GM12891 (cell line): ENCODE results near the gene DLX3.

ENCODE experiments used
- DNase-seq: peaks from one replicate; pipeline ENCODE4 v3.0.0; 2011; ENCODE audit warnings: low spot score; ENCODE audit not compliant: insufficient read length
- FAIRE-seq: peaks from 2 replicates; lab custom pipeline; 2011; peaks lifted over from hg19 to GRCh38; lab: Jason Lieb, UNC
- PAX5 ChIP-seq: IDR thresholded peaks from 2 replicates; pipeline ENCODE4 v1.6.1; 2011; ENCODE audit warnings: low read length, moderate library complexity, mild to moderate bottlenecking; ENCODE audit not compliant: insufficient read depth, severe bottlenecking
- POLR2A ChIP-seq: IDR thresholded peaks from 2 replicates; pipeline ENCODE4 v1.6.1; 2011; ENCODE audit warnings: low read depth, low read length, control low read depth
- POLR2AphosphoS5 ChIP-seq: IDR thresholded peaks from 2 replicates; pipeline ENCODE4 v1.6.1; 2011; ENCODE audit warnings: low read depth, low read length, control low read depth
- POU2F2 ChIP-seq: IDR thresholded peaks from 2 replicates; pipeline ENCODE4 v1.6.1; 2011; ENCODE audit warnings: low read depth, mild to moderate bottlenecking, control low read depth, low read length, moderate library complexity
- SPI1 ChIP-seq: IDR thresholded peaks from 2 replicates; pipeline ENCODE4 v1.6.1; 2011; ENCODE audit warnings: low read depth, low read length, control low read depth
- TAF1 ChIP-seq: IDR thresholded peaks from 2 replicates; pipeline ENCODE4 v1.6.1; 2011; ENCODE audit warnings: low read depth, low read length, control low read depth

Gene DLX3

GRCh38 chr17:49992933-49993422, 2.0 kb downstream of the DLX3 start:
- no peak for TF ChIP-seq SPI1
- TF ChIP-seq TAF1: no peak
- no peak for TF ChIP-seq PAX5
- TF ChIP-seq POU2F2: no peak
- TF ChIP-seq POLR2A: no peak
- TF ChIP-seq POLR2AphosphoS5: no peak
- no peak for DNase-seq
- FAIRE-seq: no peak

- FAIRE-seq: no peak
- TF ChIP-seq POLR2A (no peak), POLR2AphosphoS5 (no peak), POU2F2 (no peak), TAF1 (no peak), SPI1 (no peak), PAX5 (no peak)
- no peak for DNase-seq
Measured at GRCh38 chr17:49992191-49992932, 2.7 kb downstream of the DLX3 start.

- DNase-seq (no peak), FAIRE-seq (no peak)
- no peak for TF ChIP-seq SPI1
- TF ChIP-seq POLR2A: no peak
- TF ChIP-seq POU2F2: no peak
- no peak for TF ChIP-seq PAX5
- TF ChIP-seq POLR2AphosphoS5: no peak
- TF ChIP-seq TAF1: no peak
Measured at GRCh38 chr17:49991409-49991808, 3.6 kb downstream of the DLX3 start.

DNA sequence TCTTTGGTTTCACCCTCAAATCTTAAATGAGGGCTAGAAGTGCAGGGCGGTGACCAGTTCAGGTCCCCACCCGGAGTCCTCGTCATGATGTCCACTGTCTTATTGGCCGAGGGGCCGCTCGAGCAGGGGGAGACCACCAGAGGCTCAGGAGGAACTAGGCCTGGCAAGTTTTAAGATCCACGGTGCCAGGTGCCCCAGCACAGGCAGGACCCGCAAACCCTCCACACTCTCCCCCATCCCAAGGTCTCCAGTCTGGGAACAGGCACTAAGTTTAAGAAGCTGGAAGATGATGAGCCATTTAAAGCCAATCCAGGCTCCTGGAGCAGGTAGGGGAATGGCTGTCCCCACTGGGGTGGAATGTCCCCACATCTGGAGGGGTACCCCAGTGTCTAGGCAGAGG, 4.1 kb downstream of the DLX3 start:
- FAIRE-seq (no peak), DNase-seq (no peak)
- TF ChIP-seq SPI1 (no peak), POLR2A (no peak), TAF1 (no peak), PAX5 (no peak), POU2F2 (no peak), POLR2AphosphoS5 (no peak)

- TF ChIP-seq TAF1 (no peak), SPI1 (no peak), POU2F2 (no peak), POLR2AphosphoS5 (no peak)
Measured at GRCh38 chr17:49990331-49990730, 4.7 kb downstream of the DLX3 start.

GRCh38 chr17:49989518-49989880, 5.5 kb downstream of the DLX3 start:
- TF ChIP-seq TAF1 (no peak), POLR2A (no peak), SPI1 (no peak), POLR2AphosphoS5 (no peak), PAX5 (no peak), POU2F2 (no peak)
- DNase-seq (peak; percentile 1), FAIRE-seq (no peak)

More at GRCh38 chr17:49990331-49990730, 4.7 kb downstream of the DLX3 start:
- FAIRE-seq: no peak
- peak; percentile 2 for DNase-seq

DNA sequence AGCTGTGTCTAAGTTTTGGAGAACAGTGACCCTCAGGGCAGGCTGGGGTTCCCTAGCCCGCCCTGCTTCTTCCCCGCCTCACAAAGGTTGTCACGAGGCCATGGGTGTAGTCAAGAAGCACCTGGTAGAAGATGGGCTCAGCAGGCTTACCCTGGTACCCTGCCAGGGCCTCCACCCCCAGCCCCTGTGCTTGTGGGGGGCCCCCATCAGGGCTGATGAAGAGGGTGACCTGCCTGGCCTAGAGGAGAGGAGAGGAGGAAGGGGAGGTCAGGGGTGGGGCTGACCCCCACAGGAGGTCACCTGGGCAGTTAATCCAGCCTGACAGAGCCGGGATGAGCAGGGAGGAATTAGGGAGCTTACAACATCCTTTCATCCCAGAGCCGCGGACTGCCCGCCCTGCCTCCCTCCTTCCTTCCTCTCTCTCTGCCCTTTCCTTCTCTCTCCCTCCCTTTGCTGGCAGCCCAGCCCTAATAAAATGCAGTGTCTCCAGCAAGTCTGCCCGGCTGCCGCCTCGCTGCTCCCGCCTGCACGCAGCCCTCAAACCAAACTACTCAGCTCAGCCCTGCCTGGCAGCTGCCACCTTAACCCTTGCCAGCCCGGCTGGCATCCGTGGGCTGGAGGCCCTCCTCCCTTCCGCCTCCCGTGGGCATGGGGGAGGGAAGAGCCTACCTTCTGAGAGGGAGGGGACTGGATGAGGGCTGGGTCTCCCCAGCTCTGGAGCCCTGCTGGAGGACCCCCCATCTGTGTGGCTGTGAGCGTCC, 7.2 kb downstream of the DLX3 start:
- FAIRE-seq (no peak), DNase-seq (peak; percentile 5)
- TF ChIP-seq POLR2A (no peak), TAF1 (no peak), POU2F2 (no peak), PAX5 (no peak), SPI1 (no peak), POLR2AphosphoS5 (no peak)

- FAIRE-seq: no peak
- TF ChIP-seq TAF1 (no peak), PAX5 (no peak)
- DNase-seq: no peak
Measured at GRCh38 chr17:49987290-49987585, 7.8 kb downstream of the DLX3 start.

- FAIRE-seq: no peak
- no peak for DNase-seq
- no peak for TF ChIP-seq TAF1
- TF ChIP-seq POU2F2: no peak
- TF ChIP-seq SPI1: no peak
- TF ChIP-seq POLR2A: no peak
- no peak for TF ChIP-seq PAX5
- no peak for TF ChIP-seq POLR2AphosphoS5
Measured at GRCh38 chr17:49986396-49987289, 8.4 kb downstream of the DLX3 start.
